HG02571 (cell line): ENCODE measurements around the gene NT5C.
"Not testable (repeated sequence)": the region's sequence is repeated elsewhere in the genome, so short reads cannot be mapped to it uniquely, and the experiment has no call there.

Experiments used
- ATAC-seq: cut with Tn5 transposase; IDR thresholded peaks from one replicate; pipeline ENCODE4 v1.9.1; 2021; ENCODE audit warnings: mild to moderate bottlenecking, moderate library complexity; ENCODE audit not compliant: unreplicated experiment

NT5C gene

DNA sequence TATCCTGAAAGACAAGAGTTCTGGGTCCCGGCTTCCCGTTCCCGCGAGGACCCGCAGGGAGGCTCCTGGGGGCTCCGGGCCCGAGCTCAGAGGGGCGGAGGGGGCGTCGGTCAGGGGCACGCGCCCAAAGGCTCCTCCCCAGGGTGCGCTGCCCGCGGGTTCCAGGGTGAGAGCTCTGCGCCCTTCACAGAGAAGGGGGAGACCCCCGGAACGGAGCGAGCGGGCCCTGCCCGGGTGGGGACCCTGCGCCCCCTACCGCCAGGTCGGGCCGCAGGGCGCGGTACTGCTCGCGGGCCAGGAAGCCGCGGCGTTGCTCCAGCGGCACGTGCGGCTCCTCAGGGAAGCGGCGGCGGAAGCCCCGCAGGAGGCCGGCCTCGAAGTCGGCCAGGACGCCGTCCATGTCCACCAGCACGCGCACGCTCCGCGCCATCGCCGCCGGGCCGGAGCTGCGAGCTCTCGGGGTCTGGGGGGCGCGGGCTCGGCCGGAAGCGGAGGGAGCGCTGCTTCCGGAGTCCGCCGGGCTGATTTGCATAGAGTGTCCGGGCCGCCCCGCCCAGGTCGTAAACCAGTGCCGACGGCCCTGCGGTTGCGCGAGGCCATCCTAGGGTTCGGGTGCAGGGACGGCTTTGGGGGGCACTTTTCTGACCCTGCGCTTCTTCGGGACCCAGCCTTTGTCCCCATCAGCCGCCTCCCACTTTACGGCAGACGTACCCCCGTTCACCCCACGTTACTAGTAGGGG, at the start of gene NT5C:
Gene NT5C (minus strand): TSS at position 465 of the 740 bp plus-strand sequence. CDS start 35 bp downstream, at position 430.
- peak; percentile 75 for ATAC-seq

DNA sequence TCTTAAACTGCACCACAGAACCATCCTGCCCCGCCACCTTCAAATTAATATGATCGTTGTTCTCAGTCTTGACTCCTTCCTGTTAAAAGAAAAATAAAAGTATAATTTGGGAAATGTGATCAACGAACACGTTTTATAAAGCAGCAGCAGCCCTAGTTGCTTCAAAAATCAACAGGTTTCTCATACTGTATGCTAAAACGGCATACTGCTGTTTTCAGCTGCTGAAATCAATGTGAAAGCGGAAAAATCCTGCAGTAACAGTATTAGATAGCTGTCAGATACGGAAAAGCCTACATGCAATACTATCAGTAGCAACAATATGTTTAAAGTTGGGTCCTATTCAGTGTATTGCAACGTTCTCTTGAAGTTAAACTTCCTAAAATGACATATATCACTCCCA, 49.6 kb upstream of the NT5C start:
- ATAC-seq: no peak

- no peak for ATAC-seq
Measured at GRCh38 chr17:75178453-75178852, 46.9 kb upstream of the NT5C start.

- no peak for ATAC-seq
Measured at GRCh38 chr17:75176625-75177024, 45.1 kb upstream of the NT5C start.

DNA sequence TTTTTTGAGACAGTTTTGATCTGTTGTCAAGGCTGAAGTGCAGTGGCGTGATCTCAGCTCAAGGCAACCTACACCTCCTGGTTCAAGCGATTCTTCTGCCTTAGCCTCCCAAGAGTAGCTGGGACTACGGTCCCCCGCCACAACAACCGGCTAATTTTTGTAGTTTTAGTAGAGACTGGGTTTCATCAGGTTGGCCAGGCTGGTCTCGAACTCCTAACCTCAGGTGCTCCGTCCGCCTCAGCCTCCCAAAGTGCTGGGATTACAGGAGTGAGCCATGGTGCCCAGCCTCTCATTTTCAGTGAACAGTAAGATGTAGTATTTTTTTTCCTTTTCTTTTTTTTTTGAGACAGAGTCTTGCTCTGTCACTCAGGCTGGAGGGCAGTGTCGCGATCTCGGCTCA, 43.5 kb upstream of the NT5C start:
- no peak for ATAC-seq

DNA sequence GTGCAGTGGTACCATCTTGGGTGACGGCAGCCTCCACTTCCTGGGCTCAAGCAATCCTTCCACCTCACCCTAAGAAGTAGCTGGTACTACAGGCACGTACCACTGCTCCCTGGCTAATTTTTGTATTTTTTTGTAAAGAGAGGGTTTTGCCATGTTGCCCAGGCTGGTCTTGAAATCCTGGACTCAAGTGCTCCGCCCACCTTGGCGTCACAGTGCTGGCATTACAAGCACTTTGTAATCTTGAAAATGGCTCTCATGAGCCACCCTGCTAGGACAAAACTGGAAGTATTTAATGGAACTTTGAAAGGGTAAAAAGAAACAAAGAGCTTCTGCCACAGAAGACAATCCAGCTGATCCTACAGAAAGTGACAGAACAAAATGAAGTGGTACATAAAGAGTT, 42.0 kb upstream of the NT5C start:
- ATAC-seq: no peak

DNA sequence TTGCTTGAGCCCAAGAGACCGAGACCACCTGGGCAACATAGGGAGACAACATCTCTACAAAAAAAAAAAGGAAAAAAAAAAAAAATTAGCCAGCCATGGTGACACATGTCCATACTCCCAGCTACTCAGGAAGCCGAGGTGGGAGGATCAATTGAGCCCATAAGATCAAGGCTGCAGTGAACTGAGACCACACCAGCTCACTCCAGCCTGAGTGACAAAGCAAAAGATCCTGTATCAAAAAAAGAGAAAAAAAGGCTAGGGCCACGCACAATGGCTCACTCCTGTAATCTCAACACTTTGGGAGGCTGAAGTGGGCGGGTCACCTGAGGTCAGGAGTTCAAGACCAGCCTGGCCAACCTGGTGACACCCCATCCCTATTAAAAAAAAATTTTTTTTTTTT, 37.5 kb upstream of the NT5C start:
- no peak for ATAC-seq

DNA sequence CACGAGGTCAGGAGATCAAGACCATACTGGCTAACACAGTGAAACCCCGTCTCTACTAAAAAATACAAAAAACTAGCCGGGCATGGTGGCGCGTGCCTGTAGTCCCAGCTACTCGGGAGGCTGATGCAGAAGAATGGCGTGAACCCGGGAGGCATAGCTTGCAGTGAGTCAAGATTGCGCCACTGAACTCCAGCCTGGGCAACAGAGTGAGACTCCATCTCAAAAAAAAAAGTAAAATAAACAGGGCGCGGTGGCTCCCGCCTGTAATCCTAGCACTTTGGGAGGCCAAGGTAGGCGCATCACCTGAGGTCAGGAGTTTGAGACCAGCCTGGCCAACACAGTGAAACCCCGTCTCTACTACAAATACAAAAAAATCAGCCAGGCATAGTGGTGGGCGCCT, 33.1 kb upstream of the NT5C start:
- not testable (repeated sequence) for ATAC-seq

- ATAC-seq: no peak
Measured at GRCh38 chr17:75163074-75163473, 31.5 kb upstream of the NT5C start.

- no peak for ATAC-seq
Measured at GRCh38 chr17:75160211-75160610, 28.7 kb upstream of the NT5C start.

- ATAC-seq: no peak
Measured at GRCh38 chr17:75159196-75160031, 27.9 kb upstream of the NT5C start.

DNA sequence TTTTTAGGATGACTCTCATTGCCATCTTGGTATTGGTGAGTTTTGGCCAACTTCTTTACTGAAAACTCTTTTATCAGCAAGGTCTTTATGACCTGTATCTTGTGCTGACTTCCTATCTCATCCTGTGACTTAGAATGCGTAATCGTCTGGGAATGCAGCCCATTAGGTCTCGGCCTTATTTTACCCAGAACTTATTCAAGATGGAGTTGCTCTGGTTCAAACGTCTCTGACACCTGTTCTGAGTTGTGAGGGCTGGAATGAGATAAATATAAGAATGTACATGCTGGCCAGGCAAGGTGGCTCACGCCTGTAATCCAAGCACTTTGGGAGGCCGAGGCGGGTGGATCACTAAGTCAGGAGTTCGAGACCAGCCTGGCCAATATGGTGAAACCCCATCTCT, 26.9 kb upstream of the NT5C start:
- not testable (repeated sequence) for ATAC-seq

GRCh38 chr17:75155191-75155601, 23.7 kb upstream of the NT5C start:
- ATAC-seq: no peak

- peak; percentile 93 for ATAC-seq
Measured at GRCh38 chr17:75154195-75155106, 22.9 kb upstream of the NT5C start, which contains the start of gene JPT1. Gene JPT1, minus strand, starts transcription at chr17:75154512. Its CDS starts 115 bp downstream, at chr17:75154397.

DNA sequence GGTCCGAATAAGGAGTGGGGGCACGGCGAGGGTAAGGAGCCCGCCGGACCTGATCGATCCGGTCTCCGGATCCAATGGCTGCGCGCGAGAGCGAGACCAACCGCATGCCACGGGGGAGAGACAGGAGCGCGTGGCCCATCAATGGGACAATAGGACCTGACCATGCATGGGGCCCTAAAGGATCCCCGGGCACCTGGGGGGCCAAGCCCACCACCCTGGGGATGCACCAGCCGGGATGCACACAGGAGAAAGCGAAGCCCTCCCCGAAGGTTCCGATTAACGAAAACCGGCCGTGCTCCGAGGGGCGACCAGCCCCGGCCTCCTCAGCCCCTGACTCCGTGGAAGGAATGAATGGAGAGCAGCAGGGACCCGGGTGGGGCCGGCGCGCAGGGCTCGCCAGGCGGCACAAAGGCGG, 22.2 kb upstream of the NT5C start:
- ATAC-seq: peak; percentile 11

- no peak for ATAC-seq
Measured at GRCh38 chr17:75152922-75153779, 21.6 kb upstream of the NT5C start.

- no peak for ATAC-seq
Measured at GRCh38 chr17:75152523-75152921, 21.0 kb upstream of the NT5C start.

GRCh38 chr17:75151930-75152329, 20.4 kb upstream of the NT5C start:
- ATAC-seq: no peak

- ATAC-seq: no peak
Measured at GRCh38 chr17:75147878-75148546, 16.5 kb upstream of the NT5C start.
